Motor neuron (in vitro differentiated cells): ENCODE measurements around the gene GSTM4. TPM values are rescaled to one million over a fixed set of nuclear protein-coding genes. Genes with fewer than 3 reads are reported as not detected.
A peak's percentile ranks its signal among the peaks of the same experiment; 100 is the strongest.
"Not testable (repeated sequence)": the region's sequence is repeated elsewhere in the genome, so short reads cannot be mapped to it uniquely, and the experiment has no call there.

Experiments used
- ATAC-seq, 8 experiments: fragments of 200-7000 bp; cut with Tn5 transposase; replicated peaks in 6 of 8; 2 replicates each; pipeline ENCODE4 v1.8.0; 2021; ENCODE audit warnings: mild to moderate bottlenecking in 8 of 8, moderate library complexity in 8 of 8
- H3K27ac ChIP-seq, 2 donors: fragments of 250-450 bp; sonication (Bioruptor Pico); 2 replicates each; pipeline ENCODE4 v1.9.0; 2021; ENCODE audit warnings: antibody characterized with exemption in 2 of 2, mild to moderate bottlenecking in 2 of 2, moderate library complexity in 1 of 2
- H3K4me1 ChIP-seq, 2 donors: fragments of 250-450 bp; sonication (Bioruptor Pico); replicated peaks in 1 of 2; 2 replicates each; pipeline ENCODE4 v1.6.1; 2021; ENCODE audit warnings: antibody characterized with exemption in 2 of 2, mild to moderate bottlenecking in 2 of 2, moderate library complexity in 1 of 2
- H3K4me3 ChIP-seq, 5 donors: fragments of 250-450 bp; sonication (Bioruptor Pico); 2 replicates each; pipeline ENCODE4 v1.9.0; 2021; ENCODE audit warnings: antibody characterized with exemption in 5 of 5, mild to moderate bottlenecking in 5 of 5, moderate library complexity in 4 of 5
- WGBS, 10 experiments: fragments of 450-650 bp; shearing (Covaris generic); methylation state at CpG; one replicate each; pipeline ENCODE4 v1.0.0; 2022; 5-methylcytosine and 5-hydroxymethylcytosine counted together
- in situ Hi-C, 9 experiments: fragments of 400-800 bp; cut with MboI; loops; one replicate each; pipeline ENCODE4 v1.15.0; 2021; ENCODE audit warnings: low sequenced_read_pairs in 9 of 9, low pct_unique_long_range_greater_than_20kb in 2 of 9; ENCODE audit not compliant: unreplicated experiment in 9 of 9
- total RNA-seq, 8 experiments: library from RNA; unstranded; fragments of 300-600 nt; gene quantifications; 2 replicates each; pipeline versions ENCODE4 v1.2.3 to v1.2.4, GENCODE V29; 2022

GSTM4 gene
- total RNA-seq, 8 experiments from 2014 or later = 6.5 to 46.1 (median 9.1) TPM

DNA sequence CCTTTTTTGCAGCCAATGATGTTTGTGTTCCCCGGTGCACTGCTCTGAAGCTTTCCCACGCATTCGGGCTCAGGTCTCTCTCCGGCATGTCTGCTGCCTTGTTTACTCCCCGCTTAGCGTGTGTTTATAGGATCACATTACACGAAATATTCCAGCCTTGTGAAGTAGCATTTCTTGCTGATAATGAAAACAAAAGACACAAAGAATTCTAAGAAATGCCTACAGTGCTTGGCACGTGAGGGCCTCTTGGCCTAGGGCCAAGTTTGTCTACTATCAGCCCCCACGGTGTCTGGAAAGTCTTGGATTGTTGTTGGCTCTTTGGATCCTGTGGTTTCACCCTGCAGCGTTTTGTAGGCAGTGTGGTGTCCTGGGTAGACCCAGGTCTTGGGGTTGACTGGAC lies 11.2 kb upstream of the GSTM4 start:
- in situ Hi-C loops = loop anchor here in 6 of 9 experiments (10.0 to 25.0 kb wide), 5 partner anchors 93 to 343 kb away; partner anchors contain the start of genes AHCYL1 (in 3 of the 6), EPS8L3 (in 1 of the 6) and GSTM3 (in 1 of the 6)
- no peak for ATAC-seq
- H3K4me3 ChIP-seq = no peak overlapping the region
- peaks cover 0 to 3% of the 10 kb centered on the region in 2 donors for H3K4me1 ChIP-seq
- WGBS, 10 experiments = 70 to 95% (median 73%) methylated on average over 2 to 6 of the region's 10 CpGs; no CpG with 5 or more reads in 7 of the 10 experiments
- H3K27ac ChIP-seq = no peak overlapping the region

DNA sequence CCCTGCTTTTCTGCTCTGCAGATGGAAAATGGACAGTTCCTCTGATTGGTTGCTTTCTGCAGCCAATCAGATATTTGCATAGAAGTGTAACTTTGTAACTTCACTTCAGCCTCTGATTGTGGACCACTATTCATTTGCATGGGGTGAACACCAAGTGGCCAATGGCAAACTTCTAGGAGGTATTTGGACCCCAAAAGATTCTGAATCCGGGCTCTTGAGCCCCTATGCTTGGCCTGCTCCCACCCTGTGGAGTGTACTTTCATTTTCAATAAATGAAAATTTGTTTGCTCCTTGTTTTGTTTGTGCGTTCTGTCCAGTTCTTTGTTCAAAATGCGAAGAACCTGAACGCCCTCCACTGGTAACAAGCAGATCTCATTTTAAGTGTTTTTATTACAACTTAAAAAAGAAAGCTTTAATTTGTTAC lies 6.4 kb upstream of the GSTM4 start:
- no peak overlapping the region for H3K4me3 ChIP-seq
- peaks cover 5 to 21% of the 10 kb centered on the region in 2 donors for H3K4me1 ChIP-seq
- peak in 3 of 8 experiments; percentile 85 to 93 (median 86) for ATAC-seq
- 0 to 97% (median 50%) methylated on average over 1 to 4 of the region's 4 CpGs; no CpG with 5 or more reads in 1 of the 10 experiments for WGBS, 10 experiments
- in situ Hi-C loops = loop anchor here in 6 of 9 experiments (10.0 to 25.0 kb wide), 5 partner anchors 88 to 338 kb away; partner anchors contain the start of genes AHCYL1 (in 3 of the 6), EPS8L3 (in 1 of the 6) and GSTM3 (in 1 of the 6)
- no peak overlapping the region for H3K27ac ChIP-seq

DNA sequence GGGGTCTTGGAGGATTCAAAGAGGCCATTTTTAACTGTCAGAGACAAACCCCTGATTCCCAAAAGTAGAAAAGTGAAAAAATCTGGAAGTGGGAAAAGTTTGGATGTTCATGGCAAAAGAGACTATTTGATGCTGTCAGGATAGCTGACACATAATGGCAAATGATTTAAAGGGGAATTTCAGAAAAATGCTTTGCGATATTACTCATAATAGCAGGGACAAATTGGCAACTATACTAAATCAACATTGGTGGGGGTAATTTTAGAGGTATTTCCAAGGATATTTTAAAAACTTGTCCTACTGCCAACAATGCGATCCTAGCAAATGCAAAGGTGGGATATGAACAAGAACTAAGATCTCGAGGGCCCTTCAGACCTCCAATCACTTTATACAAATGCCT lies 5.3 kb upstream of the GSTM4 start:
- 46 to 100% (median 92%) methylated on average over 2 to 3 of the region's 3 CpGs for WGBS, 10 experiments
- Histone ChIP-seq H3K4me3 (no peak overlapping the region), H3K27ac (no peak overlapping the region), H3K4me1 (peaks cover 5 to 22% of the 10 kb centered on the region in 2 donors)
- no peak for ATAC-seq
- in situ Hi-C loops = loop anchor here in 2 of 9 experiments (10.0 to 25.0 kb wide), 2 partner anchors 112 to 334 kb away; partner anchors contain the start of genes AHCYL1 (in 1 of the 2) and EPS8L3 (in 1 of the 2)

DNA sequence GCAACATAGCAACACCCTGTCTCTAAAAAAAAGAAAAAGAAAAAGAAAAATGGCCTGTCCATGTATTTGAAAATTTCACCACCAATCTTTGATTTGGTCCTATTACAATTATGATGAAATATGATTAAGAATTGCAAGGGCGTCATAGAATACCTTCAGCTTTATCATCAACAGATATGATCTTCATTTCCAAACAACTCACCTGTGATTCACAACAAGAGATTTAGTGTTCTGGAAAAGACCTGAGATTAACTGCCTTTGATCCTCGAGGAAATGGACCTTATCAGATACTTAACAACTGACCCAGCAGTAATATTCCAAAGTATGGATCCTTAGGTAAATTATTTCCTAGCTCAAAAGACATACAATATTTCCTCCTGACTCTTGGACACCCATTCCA lies 3.5 kb upstream of the GSTM4 start:
- 42 to 100% (median 72%) methylated on average over 1 to 2 of the region's 2 CpGs for WGBS, 10 experiments
- Histone ChIP-seq H3K4me1 (peaks cover 10 to 22% of the 10 kb centered on the region in 2 donors), H3K4me3 (no peak overlapping the region), H3K27ac (no peak overlapping the region)
- no peak for ATAC-seq
- in situ Hi-C loops = loop anchor here in 2 of 9 experiments (10.0 to 25.0 kb wide), 2 partner anchors 110 to 332 kb away; partner anchors contain the start of genes AHCYL1 (in 1 of the 2) and EPS8L3 (in 1 of the 2)

DNA sequence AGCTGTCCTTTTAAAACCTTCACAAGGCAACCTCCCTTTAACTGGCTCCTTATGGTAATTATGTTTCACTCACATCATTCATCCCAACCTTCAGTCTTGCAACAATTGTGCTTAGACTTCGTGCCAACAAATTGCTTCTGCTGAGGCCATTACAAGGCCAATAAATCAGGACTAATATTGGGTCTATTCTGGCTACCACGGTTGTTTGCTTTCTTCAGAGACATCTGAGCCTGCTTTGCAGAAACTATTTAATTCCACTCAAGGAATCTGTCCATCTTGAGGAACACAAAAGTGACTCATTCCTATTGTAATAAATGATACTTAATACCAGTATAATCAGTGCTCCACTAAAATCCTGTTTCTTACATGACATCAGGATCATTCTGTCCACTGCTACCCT lies 2.6 kb upstream of the GSTM4 start:
- peak in 5 of 8 experiments; percentile 18 to 64 (median 35) for ATAC-seq
- H3K27ac ChIP-seq = no peak overlapping the region
- in situ Hi-C loops = loop anchor here in 2 of 9 experiments (10.0 to 25.0 kb wide), 2 partner anchors 109 to 331 kb away; partner anchors contain the start of genes AHCYL1 (in 1 of the 2) and EPS8L3 (in 1 of the 2)
- 0 to 38% (median 2%) methylated on average over 1 to 2 of the region's 2 CpGs for WGBS, 10 experiments
- peaks cover 15 to 26% of the 10 kb centered on the region in 2 donors for H3K4me1 ChIP-seq
- no peak overlapping the region for H3K4me3 ChIP-seq

DNA sequence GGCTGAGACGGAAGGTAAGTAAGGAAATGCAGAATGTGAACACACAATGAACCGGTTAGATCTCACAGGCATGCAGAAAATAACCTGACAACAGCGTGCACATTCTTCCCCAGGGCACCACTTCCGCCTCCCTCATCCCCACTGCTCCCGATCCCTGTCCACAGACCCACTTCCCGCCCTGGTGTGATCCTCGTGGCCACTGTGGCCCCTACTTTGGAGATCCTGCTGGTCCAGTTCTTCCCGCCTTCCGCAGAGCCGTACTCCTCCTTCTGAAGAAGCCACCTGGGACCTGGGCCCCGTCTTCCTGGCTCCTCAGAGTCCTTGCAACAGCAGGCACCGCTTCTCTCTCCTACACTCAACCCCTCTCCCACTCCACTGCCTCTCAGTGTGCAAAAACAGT lies 1.4 kb upstream of the GSTM4 start:
- Histone ChIP-seq H3K4me1 (peaks cover 19 to 30% of the 10 kb centered on the region in 2 donors), H3K27ac (no peak overlapping the region), H3K4me3 (no peak overlapping the region)
- ATAC-seq = no peak
- in situ Hi-C loops = loop anchor here in 2 of 9 experiments (10.0 to 25.0 kb wide), 2 partner anchors 108 to 330 kb away; partner anchors contain the start of genes AHCYL1 (in 1 of the 2) and EPS8L3 (in 1 of the 2)
- WGBS, 10 experiments = 67 to 100% (median 88%) methylated on average over 1 to 10 of the region's 12 CpGs; no CpG with 5 or more reads in 2 of the 10 experiments

DNA sequence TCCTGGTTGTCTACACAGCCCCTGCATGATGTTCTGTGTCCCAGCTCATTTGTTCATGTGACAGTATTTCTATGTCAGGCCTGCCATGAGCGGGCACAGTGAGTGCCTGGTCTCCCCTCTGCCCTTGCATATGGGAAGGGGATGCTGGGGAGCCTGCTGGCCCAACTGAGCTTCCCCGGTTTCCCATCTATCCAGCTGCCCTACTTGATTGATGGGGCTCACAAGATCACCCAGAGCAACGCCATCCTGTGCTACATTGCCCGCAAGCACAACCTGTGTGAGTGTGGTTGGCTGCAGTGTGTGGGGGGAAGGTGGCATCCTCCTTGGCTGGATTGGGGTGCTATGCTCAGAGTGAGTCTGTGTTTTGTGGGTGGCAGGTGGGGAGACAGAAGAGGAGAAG lies 1.5 kb downstream of the GSTM4 start:
- WGBS, 10 experiments = 65 to 94% (median 80%) methylated on average over 1 to 3 of the region's 4 CpGs; no CpG with 5 or more reads in 6 of the 10 experiments
- peaks cover 19 to 34% of the 10 kb centered on the region in 2 donors for H3K4me1 ChIP-seq
- H3K27ac ChIP-seq = no peak overlapping the region
- H3K4me3 ChIP-seq = no peak overlapping the region
- in situ Hi-C loops = loop anchor here in 2 of 9 experiments (10.0 to 25.0 kb wide), 2 partner anchors 105 to 327 kb away; partner anchors contain the start of genes AHCYL1 (in 1 of the 2) and EPS8L3 (in 1 of the 2)
- no peak for ATAC-seq

DNA sequence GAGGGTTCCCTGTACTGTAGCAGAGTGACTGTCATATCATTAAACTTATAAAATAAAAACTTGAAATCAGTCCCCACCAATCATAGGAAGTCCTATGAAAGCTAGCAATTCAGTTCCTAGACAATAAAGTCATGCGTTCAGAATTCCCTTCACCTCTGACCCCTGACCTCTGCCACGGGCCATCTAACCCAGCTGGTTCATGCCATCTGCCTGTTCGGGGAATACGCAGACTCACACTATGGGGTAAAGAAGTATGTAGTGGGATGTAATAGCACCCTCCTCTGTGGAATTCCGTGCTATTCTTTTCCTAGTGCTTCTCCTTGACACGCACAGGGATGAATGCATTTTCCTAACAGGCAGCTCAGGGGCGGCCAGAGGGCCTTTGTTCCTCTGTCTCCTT lies 2.1 kb downstream of the GSTM4 start:
- Histone ChIP-seq H3K4me3 (no peak overlapping the region), H3K27ac (no peak overlapping the region), H3K4me1 (peaks cover 19 to 28% of the 10 kb centered on the region in 2 donors)
- in situ Hi-C loops = loop anchor here in 2 of 9 experiments (10.0 to 25.0 kb wide), 2 partner anchors 104 to 327 kb away; partner anchors contain the start of genes AHCYL1 (in 1 of the 2) and EPS8L3 (in 1 of the 2)
- 40 to 94% (median 73%) methylated on average over 1 to 7 of the region's 7 CpGs; no CpG with 5 or more reads in 2 of the 10 experiments for WGBS, 10 experiments
- ATAC-seq = no peak

DNA sequence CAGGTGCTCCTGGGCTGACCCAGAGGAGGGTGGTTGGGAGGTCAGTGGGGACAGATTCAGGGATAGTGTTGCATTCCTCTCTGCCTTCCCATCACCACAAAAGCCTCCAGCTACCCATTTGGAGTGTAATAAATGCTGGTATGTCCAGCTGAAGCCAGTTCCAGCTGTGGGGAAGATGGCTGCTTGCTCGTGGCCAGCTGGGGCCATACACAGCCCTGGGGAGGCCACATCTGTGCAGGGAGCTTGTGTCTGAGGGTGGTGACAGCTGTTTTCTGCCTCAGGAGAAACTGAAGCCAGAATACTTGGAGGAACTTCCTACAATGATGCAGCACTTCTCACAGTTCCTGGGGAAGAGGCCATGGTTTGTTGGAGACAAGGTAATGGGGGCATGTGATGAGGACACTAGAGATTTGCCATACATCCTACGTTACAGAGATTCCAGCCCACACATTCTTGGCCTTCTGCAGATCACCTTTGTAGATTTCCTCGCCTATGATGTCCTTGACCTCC lies 2.7 kb downstream of the GSTM4 start:
- peaks cover 16 to 22% of the 10 kb centered on the region in 2 donors for H3K4me1 ChIP-seq

DNA sequence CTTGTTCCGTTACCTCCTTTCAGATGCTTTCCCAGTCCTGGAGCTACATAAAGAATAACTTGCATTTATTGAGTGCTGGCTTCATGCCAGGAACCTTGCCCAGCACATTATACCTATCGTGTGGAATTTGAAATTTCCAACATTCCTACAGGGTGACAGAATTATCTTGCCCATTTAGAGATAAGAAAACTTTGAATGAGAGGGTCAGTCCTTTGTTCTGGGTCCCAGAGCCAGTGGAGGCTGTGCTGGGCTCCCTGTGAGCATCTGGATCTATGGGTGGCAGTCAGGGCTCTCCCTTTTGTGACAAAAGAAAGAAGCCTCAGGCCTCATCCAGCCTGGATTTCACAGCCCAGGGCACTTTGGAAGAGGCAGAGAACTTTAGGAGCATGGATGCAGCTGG lies 3.2 kb downstream of the GSTM4 start:
- in situ Hi-C loops = loop anchor here in 2 of 9 experiments (10.0 to 25.0 kb wide), 2 partner anchors 103 to 326 kb away; partner anchors contain the start of genes AHCYL1 (in 1 of the 2) and EPS8L3 (in 1 of the 2)
- no peak overlapping the region for H3K4me3 ChIP-seq
- H3K4me1 ChIP-seq = peaks cover 14 to 20% of the 10 kb centered on the region in 2 donors
- no peak overlapping the region for H3K27ac ChIP-seq
- ATAC-seq = no peak
- WGBS, 10 experiments = 30 to 100% (median 100%) methylated on average over 1 to 2 of the region's 2 CpGs; no CpG with 5 or more reads in 3 of the 10 experiments

More for the DNA sequence above, 2.7 kb downstream of the GSTM4 start:
- ATAC-seq = peak in 2 of 8 experiments; percentile 5 to 15
- H3K27ac ChIP-seq = no peak overlapping the region
- H3K4me3 ChIP-seq = no peak overlapping the region
- 50 to 83% (median 51%) methylated on average over 1 to 3 of the region's 3 CpGs; no CpG with 5 or more reads in 7 of the 10 experiments for WGBS, 10 experiments
- in situ Hi-C loops = loop anchor here in 2 of 9 experiments (10.0 to 25.0 kb wide), 2 partner anchors 104 to 326 kb away; partner anchors contain the start of genes AHCYL1 (in 1 of the 2) and EPS8L3 (in 1 of the 2)

DNA sequence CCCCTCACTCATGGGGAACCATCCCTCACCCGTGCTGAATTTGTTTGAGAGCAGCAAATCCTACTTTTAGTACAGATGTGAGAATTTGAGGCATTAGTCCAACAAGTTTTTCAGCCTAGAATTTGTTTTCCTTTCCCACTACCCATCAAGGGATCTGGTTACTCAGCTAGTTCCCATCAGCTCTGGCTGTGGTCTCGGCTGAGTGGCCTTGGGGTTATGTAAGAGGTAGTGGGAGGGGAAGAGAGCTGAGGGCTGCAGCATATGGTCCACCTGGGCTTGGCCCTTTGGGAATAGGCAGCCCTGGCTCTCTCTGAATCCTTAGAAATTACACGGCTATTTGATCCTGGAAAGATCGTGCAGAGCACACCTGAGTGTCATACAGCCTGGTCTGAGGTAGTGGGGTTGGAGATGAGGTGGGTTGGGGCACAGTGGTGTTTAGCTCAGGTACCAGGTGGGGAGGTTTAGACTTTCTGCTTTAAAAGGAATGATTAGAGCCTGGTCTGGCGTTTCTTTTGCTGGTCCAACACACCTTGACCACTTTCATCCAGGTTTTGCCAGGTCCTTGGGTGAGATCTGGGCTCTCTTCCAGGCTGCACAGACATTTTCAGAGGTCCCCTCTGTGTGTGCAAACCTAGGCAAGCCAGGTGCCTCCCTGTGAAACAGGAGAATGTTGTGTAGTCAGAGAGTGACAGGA lies 4.2 kb downstream of the GSTM4 start:
- in situ Hi-C loops = loop anchor here in 2 of 9 experiments (10.0 to 25.0 kb wide), 2 partner anchors 102 to 325 kb away; partner anchors contain the start of genes AHCYL1 (in 1 of the 2) and EPS8L3 (in 1 of the 2)
- Histone ChIP-seq H3K4me3 (no peak overlapping the region), H3K4me1 (peaks cover 14 to 15% of the 10 kb centered on the region in 2 donors), H3K27ac (no peak overlapping the region)
- ATAC-seq = peak in 1 of 8 experiments; percentile 12
- WGBS, 10 experiments = 40 to 100% (median 65%) methylated on average over 1 to 5 of the region's 5 CpGs; no CpG with 5 or more reads in 4 of the 10 experiments

DNA sequence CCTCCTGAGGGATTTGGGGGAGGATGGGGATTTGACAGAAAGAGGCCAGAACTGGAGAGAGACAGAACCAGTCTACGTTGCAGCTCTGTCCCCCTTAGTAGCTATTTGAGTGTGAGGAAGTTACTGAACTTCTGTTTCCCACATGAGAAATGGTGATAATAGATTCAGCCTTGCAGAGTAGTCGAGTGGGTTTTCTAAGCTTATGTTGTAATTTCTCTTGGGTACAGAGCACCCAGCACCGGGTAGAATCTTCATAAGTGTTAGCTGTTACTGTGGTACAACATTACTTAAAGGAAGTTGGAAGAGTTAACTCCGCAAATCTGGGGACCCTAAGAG lies 4.8 kb downstream of the GSTM4 start:
- in situ Hi-C loops = loop anchor here in 1 of 9 experiments (25.0 kb wide), 1 partner anchor 102 kb away; the partner anchor contains the start of gene EPS8L3
- not testable (repeated sequence) for H3K27ac ChIP-seq, ATAC-seq, H3K4me3 ChIP-seq
- WGBS, 10 experiments = 60 to 86% (median 76%) methylated on average over 1 to 2 of the region's 4 CpGs; no CpG with 5 or more reads in 6 of the 10 experiments
- peaks cover 14 to 15% of the 10 kb centered on the region in 2 donors for H3K4me1 ChIP-seq
